Measurements from ENCODE around the gene SCNN1B. TPM values are rescaled to one million over a fixed set of nuclear protein-coding genes. Genes with fewer than 3 reads are reported as not detected.
A peak's percentile ranks its signal among the peaks of the same experiment; 100 is the strongest.

SCNN1B gene
- polyA plus RNA-seq, 1 experiment, result not detected

GRCh38 chr16:23408823-23409298, 106.8 kb downstream of the SCNN1B start:
- peaks cover 2% of the 10 kb centered on the region for H3K36me3 ChIP-seq (ENCODE audit: control insufficient read depth, insufficient read depth, low read length)
- no peaks in the 10 kb centered on the region for H3K27me3 ChIP-seq (ENCODE audit: control insufficient read depth, insufficient read depth, low read length)
- H3K4me3 ChIP-seq (ENCODE audit: low read depth, low read length), result no peak overlapping the region
- ChIA-PET CTCF (interaction anchor here (0.7 to 1.8 kb wide), 5 partner anchors 10 to 225 kb away, joined by 3 to 15 read pairs (median 3); no protein-coding TSS in a partner anchor), POLR2A (no interaction called here)
- peak; percentile 38 for DNase-seq (ENCODE audit: low read depth)
- no peak for TF ChIP-seq CTCF (IDR thresholded peaks at IDR 0.05; ENCODE audit: insufficient read depth, low read depth, low read length)

DNA sequence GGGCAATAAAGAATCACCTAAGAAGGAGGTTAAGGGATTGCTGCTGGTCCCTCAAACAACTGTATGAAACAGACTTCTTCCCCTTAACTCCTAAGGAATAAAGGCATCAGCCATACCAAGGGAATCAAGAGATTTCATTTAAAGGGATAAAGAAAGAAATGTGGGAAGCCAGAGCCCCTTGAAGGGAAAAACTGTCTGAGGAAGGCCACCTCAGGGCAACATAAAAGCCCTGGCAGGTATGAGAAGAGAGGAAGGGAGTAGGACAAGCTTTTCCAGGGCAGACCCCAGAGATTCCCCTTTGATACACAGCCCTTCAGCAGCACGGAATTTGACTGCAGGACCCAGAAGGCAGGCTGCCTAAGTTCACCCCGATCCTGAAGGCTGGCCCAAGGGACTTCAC, 107.4 kb downstream of the SCNN1B start:
- peaks cover 3% of the 10 kb centered on the region for H3K36me3 ChIP-seq (ENCODE audit: control insufficient read depth, insufficient read depth, low read length)
- no peak overlapping the region for H3K4me3 ChIP-seq (ENCODE audit: low read depth, low read length)
- H3K27me3 ChIP-seq (ENCODE audit: control insufficient read depth, insufficient read depth, low read length), result no peaks in the 10 kb centered on the region
- ChIA-PET POLR2A (no interaction called here), CTCF (interaction anchor here (1.1 to 1.8 kb wide), 3 partner anchors 10 to 25 kb away, joined by 3 to 15 read pairs (median 4); no protein-coding TSS in a partner anchor)
- DNase-seq (ENCODE audit: low read depth), result no peak
- TF ChIP-seq CTCF (IDR thresholded peaks at IDR 0.05; ENCODE audit: insufficient read depth, low read depth, low read length), result no peak

- no peak overlapping the region for H3K4me3 ChIP-seq (ENCODE audit: low read depth, low read length)
- H3K27me3 ChIP-seq (ENCODE audit: control insufficient read depth, insufficient read depth, low read length), result no peaks in the 10 kb centered on the region
- ChIA-PET POLR2A (no interaction called here), CTCF (interaction anchor here (1.1 to 1.8 kb wide), 2 partner anchors 13 to 24 kb away, joined by 4 to 15 read pairs; no protein-coding TSS in a partner anchor)
- TF ChIP-seq CTCF (IDR thresholded peaks at IDR 0.05; ENCODE audit: insufficient read depth, low read depth, low read length), result no peak
- H3K36me3 ChIP-seq (ENCODE audit: control insufficient read depth, insufficient read depth, low read length), result peaks cover 1% of the 10 kb centered on the region
- no peak for DNase-seq (ENCODE audit: low read depth)
These were observed 108.1 kb downstream of the SCNN1B start for GRCh38 chr16:23410176-23410575.

- H3K27me3 ChIP-seq (ENCODE audit: control insufficient read depth, insufficient read depth, low read length), result no peaks in the 10 kb centered on the region
- H3K4me3 ChIP-seq (ENCODE audit: low read depth, low read length), result no peak overlapping the region
- no peak for DNase-seq (ENCODE audit: low read depth)
- CTCF ChIA-PET, result interaction anchor here (0.8 to 2.0 kb wide), 4 partner anchors 9 to 232 kb away, joined by 3 to 21 read pairs (median 3); partner anchors contain the start of gene SCNN1G
- POLR2A ChIA-PET, result no interaction called here
- TF ChIP-seq CTCF (IDR thresholded peaks at IDR 0.05; ENCODE audit: insufficient read depth, low read depth, low read length), result no peak
- peaks cover 4% of the 10 kb centered on the region for H3K36me3 ChIP-seq (ENCODE audit: control insufficient read depth, insufficient read depth, low read length)
These were observed 112.6 kb downstream of the SCNN1B start for GRCh38 chr16:23414731-23415130.

GRCh38 chr16:23416816-23417215, 114.7 kb downstream of the SCNN1B start:
- ChIA-PET CTCF (no interaction called here), POLR2A (no interaction called here)
- TF ChIP-seq CTCF (IDR thresholded peaks at IDR 0.05; ENCODE audit: insufficient read depth, low read depth, low read length), result no peak
- Histone ChIP-seq H3K4me3 (ENCODE audit: low read depth, low read length) (no peak overlapping the region), H3K27me3 (ENCODE audit: control insufficient read depth, insufficient read depth, low read length) (no peaks in the 10 kb centered on the region), H3K36me3 (ENCODE audit: control insufficient read depth, insufficient read depth, low read length) (peaks cover 4% of the 10 kb centered on the region)
- DNase-seq (ENCODE audit: low read depth), result no peak

Measured in BJ (cell line).